GM19372 (cell line): Measurements from ENCODE around the gene IMP4.

ENCODE experiments used
- ATAC-seq: cut with Tn5 transposase; IDR thresholded peaks from one replicate; pipeline ENCODE4 v1.9.1; 2021; ENCODE audit warnings: mild to moderate bottlenecking, low read depth, moderate library complexity; ENCODE audit not compliant: unreplicated experiment

IMP4 gene

GRCh38 chr2:130355172-130355577 is 12.5 kb downstream of the IMP4 start:
- peak; percentile 19 for ATAC-seq

- peak; percentile 93 for ATAC-seq
Observed at GRCh38 chr2:130355578-130356431, 13.1 kb downstream of the IMP4 start, which contains the start of gene PTPN18. PTPN18 (plus strand) TSS chr2:130356056; CDS start chr2:130356108, 52 bp downstream.

DNA sequence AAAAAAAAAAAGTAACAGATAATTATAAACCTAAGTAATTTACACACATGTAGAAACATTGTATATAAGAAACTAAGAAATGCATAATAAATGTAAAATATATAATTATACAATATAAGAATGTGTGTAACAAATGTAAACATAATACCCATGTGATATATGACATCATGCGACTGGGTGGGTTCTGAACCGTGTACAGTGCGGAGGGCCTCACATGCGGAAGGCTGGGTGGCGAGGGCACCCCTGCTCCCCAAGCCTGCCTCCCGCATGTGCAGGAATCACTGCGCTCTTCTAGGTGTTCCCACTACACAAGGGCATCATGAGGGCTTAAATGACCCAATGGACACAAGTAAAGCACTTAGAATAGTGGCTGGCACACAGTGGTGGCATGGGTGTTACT is 15.2 kb downstream of the IMP4 start:
- ATAC-seq, result no peak

- ATAC-seq, result no peak
Observed at GRCh38 chr2:130358420-130359350, 16.0 kb downstream of the IMP4 start.

GRCh38 chr2:130359466-130359865 is 16.8 kb downstream of the IMP4 start:
- no peak for ATAC-seq

DNA sequence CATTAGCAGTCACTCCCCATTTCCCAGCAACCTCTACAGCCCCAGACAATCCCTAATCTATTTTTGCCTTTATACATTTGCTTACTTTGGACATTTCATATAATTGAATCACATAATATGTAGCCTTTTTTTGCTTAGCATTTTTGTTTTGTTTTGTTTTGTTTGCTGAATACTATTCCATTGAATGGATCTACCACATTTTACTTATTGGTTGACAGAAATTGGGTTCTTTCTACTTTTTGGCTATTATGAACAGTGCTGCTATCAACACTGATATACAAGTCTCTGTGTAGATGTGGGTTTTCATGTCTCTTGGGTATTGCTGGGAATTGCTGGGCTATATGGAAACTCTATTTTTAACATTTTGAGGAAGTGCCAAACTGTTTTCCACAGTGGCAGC is 20.8 kb downstream of the IMP4 start:
- no peak for ATAC-seq

GRCh38 chr2:130365075-130365474 is 22.4 kb downstream of the IMP4 start:
- ATAC-seq, result no peak

DNA sequence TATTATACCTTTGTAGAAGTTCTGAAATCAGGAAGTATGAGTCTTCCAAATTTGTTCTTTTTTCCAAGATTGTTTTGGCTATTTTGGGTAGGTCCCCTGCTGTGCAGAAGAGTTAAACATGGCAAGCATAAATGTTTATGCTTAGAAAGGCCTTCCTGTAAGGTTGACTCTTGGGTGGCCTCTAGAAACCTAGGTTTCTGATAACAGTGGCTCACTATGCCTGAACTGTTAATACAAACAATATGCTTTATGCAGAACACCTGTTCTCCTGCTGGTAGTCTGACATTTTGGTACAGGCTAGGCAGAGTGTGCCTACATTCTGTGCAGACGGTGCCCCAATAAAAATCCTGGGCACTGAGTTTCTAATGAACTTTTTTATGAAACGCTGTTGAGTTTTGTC is 23.3 kb downstream of the IMP4 start:
- no peak for ATAC-seq

- no peak for ATAC-seq
Observed at GRCh38 chr2:130366720-130367119, 24.0 kb downstream of the IMP4 start.

DNA sequence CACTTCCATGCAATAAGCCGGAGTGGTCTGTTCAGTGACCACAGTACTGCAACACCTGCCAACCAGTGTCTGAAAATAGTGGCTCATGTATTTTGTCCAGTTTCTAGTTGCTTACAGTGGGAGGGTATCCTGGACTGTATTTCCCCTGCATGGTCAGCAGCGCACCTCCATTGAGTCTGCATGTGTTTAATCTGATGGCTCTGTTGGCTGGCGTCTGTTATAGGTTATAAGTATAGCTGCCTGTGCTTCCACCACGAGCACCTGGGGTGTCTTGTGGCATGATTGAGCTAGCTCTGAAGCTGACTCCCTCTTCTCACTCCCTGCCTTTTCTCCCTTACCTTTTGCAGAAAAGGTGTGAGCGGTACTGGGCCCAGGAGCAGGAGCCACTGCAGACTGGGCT is 26.1 kb downstream of the IMP4 start:
- no peak for ATAC-seq

GRCh38 chr2:130369311-130369964 is 26.7 kb downstream of the IMP4 start:
- no peak for ATAC-seq

DNA sequence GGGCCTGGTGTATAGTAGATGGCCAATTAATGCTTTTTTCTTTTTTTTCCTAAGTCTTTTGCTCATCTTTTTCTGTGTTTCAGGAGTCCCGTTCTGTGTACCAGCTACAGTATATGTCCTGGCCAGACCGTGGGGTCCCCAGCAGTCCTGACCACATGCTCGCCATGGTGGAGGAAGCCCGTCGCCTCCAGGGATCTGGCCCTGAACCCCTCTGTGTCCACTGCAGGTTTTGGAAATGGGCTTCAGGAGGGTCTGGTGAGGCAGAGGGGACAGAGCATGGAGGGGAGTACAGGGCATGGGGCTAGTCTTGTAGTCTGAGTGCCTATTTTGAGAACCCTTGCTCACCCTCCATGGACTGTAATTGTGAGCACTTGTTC is 27.3 kb downstream of the IMP4 start:
- no peak for ATAC-seq

- no peak for ATAC-seq
Observed at GRCh38 chr2:130370490-130370889, 27.8 kb downstream of the IMP4 start.

GRCh38 chr2:130371723-130372054 is 29.0 kb downstream of the IMP4 start:
- ATAC-seq, result peak; percentile 32

GRCh38 chr2:130372055-130372832 is 29.5 kb downstream of the IMP4 start:
- peak; percentile 69 for ATAC-seq

- no peak for ATAC-seq
Observed at GRCh38 chr2:130372833-130373807, 30.4 kb downstream of the IMP4 start.

DNA sequence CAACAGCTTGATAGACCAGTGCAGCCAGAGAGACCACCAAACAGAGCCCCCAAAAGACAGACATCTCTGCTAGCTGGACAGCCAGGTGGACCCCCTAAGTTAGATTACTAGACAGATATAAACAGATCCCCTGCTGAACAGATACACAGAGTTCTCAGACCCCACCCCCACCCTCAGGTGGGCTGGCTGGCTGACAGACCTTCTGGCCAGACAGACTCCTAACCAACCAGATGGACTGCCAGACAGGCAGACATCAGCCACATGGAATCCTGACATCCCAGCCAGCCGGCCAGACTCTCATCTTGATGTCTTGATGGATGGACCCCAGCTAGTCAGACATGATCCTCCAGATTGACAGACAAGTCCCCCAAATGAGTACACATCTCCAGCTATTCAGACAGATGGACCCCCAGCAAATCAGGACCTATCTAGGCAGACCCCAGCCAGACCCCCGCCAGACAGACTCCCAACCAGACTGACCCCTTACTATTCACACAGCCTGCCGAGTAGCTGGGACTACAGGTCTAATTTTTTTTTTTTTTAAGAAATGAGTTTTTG is 31.2 kb downstream of the IMP4 start:
- no peak for ATAC-seq

DNA sequence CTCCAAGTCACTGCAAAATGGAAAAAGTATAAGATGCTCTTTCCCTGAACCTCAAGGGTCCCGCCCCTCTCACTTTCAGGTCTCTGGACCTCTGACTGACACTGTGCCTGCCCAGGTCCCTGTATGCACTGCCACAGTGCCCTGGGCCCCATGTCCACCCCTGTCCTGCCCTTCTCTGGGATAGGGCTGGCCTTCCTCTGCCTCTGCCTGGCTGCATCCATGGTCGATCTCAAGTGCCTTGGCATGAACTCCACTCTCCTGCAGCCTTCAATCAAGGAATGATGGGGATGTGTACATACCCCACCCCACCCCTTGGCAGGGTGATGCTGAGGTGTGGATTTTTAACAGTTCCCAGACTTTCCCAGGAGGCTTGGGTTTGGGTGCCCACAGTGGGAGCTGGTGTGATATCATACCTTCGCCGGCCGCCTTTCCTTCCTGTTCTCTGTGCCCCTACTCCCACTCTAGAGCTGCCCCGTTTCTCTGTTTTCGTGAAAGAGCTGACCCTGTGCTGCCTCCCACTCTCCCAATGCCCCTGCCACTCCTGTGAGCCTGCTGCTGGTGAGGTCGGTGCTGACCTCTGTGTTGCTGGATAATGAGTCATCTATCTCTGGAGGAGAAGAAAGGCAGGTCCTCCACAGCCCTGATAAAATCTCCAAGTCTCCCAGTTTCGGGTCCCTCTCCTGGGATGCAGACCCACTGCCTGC is 32.0 kb downstream of the IMP4 start:
- ATAC-seq, result no peak
